GM21447 (cell line): ENCODE measurements around the gene RASEF.
"Not testable (repeated sequence)": the region's sequence is repeated elsewhere in the genome, so short reads cannot be mapped to it uniquely, and the experiment has no call there.

Experiments used
- ATAC-seq: cut with Tn5 transposase; IDR thresholded peaks from one replicate; pipeline ENCODE4 v1.9.1; 2021; ENCODE audit not compliant: unreplicated experiment

Gene RASEF

DNA sequence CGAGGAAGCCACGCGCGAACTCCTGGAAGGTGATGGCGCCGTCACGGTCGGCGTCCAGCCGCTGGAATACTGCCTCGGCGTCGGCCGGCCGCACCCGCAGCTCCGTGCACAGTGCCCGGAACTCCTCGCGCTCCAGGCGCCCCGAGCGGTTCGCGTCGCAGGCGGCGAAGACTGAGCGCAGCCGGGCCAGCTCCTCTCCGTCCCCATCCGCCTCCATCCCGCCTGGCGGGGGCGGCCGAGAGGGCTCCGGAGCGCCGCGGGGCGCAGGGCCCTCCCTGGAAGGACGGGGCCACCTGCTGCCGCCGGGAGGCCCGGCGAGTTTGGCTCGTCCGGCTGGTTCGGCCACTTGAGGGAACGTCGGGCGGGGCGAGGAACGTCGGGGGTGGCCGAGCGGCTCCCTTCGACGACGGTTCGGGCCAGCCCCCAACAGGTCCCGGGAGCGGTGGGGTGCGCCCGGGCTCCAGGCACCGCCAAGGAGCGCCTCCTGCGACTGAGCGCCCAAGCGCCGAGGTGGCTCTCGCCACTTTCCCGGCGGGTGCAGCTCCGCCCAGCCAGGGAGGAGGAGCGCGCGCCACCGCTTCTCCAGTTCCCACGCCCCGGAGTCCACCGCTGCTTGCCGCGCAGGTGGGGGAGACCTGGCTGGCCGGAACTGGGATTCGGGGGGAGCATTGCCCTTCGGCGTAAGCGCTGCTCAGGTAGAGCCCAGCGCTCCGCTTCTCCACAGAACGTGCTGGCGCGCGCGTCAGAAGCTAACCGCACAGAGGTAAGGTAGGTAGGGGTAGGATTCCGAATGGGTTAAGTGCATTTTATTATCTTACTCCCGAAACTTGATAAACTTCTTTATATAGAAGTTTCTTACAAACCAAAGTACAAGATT, at the start of gene RASEF:
RASEF (minus strand) TSS at position 492 of the 877 bp plus-strand sequence; CDS start at position 217, 275 bp downstream.
- no peak for ATAC-seq

DNA sequence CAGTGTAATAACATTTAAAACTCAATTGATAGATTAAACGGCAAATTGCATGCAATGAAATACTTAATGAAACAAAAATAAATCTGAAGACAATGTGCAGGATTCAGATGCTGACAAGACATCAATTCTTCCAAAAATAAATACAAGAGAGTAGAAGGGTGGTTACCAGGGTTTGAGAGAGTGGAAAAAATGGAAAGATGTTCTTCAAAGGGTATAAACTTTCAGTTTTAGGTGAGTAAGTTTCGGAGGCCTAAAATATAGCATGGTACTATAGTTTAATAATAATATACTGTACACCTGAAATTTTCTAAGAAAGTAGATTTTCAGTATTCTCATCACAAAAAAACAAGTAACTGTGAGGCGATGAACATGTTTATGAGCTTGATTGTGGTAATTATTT, 48.2 kb upstream of the RASEF start:
- ATAC-seq, result no peak

DNA sequence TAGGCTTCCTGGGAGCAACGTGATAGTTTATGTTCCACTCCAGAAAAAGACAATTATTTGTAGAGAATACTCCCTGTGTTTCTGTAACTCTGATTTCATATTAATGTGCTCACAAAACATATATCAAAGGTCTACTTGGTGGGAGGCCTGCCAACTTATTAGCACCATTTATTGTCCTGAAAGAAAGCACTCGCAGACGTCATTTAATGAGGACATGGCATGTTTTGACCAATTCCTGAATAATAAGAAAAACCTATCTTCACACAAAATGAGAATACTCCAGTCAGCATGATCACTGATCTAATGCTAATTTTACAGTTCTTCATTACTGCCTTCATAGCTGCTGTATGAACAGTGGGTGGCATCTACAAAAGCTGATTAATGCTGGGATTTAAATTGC, 46.4 kb upstream of the RASEF start:
- no peak for ATAC-seq

DNA sequence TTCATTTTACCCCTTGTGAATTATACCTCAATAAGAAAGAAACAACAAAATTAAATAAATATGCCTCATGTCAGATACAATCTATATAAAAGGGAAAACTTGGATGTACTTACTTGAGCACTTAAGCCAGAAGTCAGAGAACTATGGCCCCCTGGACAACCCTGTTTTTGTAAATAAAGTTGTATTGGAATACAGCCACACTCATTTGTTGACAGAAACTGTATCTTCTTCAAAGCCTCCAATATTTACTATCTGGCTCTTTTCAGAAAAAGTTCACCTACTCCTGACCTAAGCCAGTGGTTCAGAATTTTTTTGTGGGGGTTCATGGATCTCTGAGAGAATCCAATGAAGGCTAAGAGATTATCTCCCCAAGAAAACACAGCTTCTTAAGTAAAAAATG, 45.3 kb upstream of the RASEF start:
- ATAC-seq, result no peak

DNA sequence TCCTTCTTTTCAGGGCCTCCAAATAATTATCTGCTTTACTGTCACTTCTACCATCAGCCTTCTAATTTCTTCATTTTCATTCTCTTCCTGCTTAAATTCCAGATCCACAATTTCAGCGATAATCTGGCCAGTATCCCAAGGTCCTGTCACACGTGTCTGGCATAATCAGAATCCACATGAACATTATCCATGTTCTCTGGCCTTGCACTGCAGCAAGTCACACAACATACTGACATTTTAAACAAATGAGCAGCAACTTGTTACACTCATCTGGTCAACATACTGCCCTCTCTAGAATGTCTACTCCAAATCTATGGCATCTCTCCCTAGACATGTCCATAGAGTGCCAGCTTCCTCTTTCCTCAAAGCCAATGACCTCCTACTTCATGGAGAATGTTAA, 43.8 kb upstream of the RASEF start:
- no peak for ATAC-seq

DNA sequence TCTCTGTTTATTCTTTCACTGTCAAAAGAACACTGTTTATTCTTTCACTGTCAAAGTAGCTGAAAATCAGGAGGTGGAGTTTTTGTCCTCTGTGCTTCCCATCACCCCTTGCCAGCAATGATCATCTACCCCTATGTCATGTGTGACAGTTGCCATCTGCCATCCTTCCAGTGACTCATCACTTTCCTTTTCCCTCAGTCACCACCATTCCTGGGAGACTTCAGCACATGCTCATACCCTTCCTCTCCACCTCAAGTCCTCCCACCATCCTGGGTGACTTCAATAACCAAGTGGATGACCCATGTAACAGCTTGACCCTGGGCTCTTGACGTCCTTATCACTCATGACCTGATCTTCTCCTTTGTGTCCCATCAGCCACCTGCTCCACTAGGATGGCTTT, 43.3 kb upstream of the RASEF start:
- no peak for ATAC-seq

DNA sequence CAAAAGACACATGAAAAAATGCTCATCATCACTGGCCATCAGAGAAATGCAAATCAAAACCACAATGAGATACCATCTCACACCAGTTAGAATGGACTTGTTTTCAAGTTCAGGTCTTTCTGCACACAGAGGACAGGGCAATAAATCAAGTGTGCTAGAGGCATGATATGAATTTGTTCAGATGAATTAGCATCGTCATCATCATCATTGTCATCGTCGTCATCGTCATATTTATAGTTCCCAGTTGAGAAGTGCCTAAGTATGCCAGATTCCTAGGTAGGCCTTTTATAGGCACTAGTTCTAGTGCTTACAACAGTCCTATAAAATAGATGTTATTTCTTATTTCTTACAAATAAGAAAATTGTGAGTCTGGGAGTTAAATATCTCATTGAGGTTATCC, 34.7 kb upstream of the RASEF start:
- no peak for ATAC-seq

DNA sequence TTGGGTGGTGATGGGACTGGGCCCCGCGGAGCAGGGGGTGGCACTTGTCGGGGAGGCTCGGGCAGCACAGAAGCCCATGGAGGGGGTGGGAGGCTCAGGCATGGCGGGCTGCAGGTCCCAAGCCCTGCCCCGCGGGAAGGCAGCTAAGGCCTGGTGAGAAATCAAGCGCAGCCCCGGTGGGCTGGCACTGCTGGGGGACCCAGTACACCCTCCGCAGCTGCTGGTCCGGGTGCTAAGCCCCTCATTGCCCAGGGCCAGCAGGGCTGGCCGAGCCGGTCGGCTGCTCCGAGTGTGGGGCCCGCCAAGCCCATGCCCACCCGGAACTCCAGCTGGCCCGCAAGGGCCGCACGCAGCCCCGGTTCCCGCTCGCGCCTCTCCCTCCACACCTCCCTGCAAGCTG, 30.4 kb upstream of the RASEF start:
- not testable (repeated sequence) for ATAC-seq

DNA sequence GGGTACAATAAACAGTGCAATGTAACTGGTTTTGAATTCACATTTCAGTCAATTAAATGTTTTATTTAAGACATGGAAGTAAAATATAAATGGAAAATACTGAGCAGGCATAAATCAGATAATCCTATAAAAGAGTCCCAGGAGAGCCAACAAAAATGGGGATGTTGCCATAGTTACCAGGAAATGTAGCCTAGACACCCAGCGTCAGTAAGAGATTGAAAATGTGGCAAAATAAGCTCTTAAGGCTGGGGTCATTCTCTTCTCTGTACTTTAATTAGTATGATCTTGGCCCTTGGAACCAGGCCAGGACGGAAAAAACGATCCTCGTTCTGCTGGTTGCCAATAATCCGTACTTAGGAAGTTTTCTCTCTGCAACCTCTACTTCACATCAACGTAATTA, 18.9 kb upstream of the RASEF start:
- no peak for ATAC-seq

DNA sequence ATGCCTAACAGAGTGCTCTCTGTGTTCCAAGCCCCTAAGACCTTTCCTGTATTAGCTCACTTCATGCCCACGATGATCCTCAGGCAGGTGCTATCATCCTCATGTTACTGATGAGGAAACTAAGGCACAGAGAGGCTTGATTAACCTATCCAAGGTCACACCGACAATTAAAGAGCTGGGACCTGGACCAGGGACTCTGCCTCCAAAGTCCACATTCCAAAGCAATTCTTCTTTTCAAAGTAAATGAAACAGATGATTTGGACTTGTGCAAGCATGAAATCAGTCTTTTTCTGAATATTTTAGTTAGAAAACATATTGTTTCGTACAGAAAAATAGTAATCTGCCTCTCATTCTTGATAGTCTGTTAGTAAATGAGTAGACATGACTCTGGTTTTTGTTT, 18.1 kb upstream of the RASEF start:
- ATAC-seq, result no peak

DNA sequence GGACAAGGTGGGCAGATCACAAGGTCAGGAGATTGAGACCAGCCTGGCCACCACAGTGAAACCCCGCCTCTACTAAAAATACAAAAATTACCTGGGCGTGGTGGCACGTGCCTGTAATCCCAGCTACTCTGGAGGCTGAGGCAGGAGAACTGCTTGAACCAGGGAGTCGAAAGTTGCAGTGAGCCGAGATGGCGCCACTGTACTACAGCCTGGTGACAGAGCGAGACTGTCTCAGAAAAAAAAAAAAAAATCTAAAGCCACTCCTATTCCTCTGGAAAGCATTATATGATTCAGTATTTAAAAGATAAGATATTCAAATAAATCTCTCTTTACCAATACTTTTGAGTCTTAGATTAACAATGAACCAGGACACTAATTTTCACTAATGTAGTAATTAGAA, 13.0 kb upstream of the RASEF start:
- not testable (repeated sequence) for ATAC-seq

DNA sequence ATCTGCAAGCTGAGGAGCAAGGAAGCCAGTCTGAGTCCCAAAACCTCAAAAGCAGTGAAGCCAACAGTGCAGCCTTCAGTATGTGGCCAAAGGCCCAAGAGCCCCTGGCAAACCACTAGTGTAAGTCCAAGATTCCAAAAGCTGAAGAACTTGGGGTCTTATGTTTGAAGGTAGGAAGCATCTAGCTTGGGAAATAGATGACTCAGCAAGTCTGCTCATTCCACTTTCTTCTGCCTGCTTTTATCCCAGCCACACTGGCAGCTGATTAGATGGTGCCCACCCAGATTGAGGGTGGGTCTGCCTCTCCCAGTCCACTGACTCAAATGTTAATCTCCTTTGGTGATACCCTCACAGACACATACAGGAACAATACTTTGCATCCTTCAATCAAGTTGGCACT, 9.6 kb upstream of the RASEF start:
- not testable (repeated sequence) for ATAC-seq

DNA sequence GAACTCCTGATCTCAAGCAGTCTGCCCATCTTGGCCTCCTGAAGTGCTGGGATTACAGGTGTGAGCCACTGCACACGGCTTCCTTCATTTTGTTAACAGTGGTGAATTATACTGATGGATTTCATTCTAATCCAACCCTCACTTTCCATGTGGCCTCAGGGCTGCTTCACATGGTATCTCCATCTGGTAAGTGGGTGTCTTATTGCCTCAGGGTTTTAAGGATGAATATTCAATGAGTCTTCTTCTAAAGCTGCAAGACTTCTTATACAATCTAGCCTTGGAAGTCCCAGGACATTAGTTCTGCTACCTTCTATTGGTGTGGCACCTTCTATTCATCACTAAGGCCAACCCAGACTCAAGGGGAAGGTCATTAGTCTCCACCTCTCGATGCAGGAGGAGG, 8.7 kb upstream of the RASEF start:
- ATAC-seq, result no peak

DNA sequence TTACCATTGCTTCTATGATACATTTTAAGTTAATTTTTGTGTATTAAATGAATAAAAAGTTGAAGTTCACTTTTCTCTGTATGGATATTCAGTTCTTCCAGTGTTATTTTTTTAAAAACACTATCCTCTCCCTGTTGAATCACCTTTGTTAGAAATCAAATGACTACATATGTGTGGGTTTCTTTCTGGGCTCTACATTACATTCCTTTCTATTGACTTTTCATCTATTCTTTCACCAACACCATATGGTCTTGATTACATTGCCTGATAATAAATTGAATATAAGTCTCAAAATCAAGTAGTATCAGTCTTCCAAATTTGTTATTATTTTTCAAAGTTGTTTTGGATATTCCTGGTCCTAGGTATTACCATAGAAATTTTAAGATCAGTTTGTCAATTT, 7.3 kb upstream of the RASEF start:
- no peak for ATAC-seq

DNA sequence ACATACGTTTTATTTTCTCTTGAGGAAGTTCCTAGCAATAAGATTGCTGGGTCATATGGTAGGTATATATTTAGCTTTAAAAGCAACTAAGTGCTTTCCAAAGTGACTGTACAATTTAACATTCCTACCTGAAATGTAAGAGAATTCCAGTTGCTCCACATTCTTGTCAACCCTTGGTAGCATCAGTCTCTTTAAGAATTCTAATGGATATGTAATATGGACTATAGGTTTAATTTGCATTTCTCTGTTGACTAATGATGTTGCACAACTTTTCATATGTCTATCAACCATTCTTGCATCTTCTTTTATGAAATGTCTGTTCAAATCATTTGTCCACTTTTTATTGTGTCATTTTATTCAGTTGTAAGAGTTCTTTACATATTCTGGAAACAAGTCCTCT, 6.7 kb upstream of the RASEF start:
- no peak for ATAC-seq

DNA sequence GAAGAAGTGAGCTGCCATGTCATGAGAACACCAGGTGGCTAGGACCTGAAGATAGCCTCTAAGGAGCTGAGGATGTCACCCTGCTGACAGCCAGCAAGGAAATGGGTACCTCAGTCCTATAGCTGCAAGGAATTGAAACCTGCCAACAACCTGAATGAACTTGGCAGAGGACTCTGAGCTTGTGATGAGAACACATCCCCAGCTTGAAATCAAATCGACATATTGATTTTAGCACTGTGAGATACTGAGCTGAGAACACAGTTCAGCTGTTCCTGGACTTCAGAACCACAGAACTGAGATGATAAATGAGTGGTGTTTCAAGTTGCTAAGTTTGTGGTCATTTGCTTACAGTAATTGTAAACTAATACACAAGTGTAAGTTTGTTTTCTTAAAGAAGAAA, 5.5 kb upstream of the RASEF start:
- no peak for ATAC-seq

DNA sequence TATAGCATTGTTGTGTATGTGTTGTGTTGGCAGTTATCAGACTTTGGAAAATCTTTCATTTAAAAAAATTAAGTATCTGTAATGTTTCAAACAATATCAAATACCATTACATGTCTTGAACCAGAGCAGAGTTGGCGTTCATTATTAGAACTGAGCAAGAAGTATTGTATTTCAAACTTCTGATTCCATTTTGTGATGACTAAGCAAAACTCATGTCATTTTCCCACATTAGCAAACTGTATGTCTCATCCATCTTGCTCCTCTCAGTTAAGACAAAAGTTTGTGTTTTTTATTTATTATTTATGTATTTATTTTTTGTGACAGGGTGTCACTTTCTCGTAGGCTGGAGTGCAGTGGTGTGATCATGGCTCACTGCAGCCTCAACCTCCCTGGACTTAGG, 4.6 kb upstream of the RASEF start:
- no peak for ATAC-seq

DNA sequence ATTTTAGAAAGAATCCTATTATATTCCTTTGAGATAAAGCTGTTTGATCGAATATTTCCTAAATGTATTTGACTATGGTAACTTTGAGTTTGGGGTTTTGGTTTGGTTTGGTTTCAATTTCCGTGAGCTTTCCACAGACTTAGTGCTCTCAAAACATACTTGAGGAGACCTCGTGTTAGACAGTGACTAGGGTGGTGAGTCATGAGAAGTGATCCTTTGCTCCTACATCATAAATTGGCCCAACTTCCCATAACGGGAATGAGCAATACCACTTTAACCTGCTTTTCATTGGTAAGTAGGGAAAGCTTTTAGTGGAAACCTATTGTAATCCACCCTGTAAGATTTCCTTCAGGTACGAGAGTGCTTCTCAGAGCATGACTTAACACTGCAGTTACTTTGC, 3.8 kb upstream of the RASEF start:
- ATAC-seq, result no peak

DNA sequence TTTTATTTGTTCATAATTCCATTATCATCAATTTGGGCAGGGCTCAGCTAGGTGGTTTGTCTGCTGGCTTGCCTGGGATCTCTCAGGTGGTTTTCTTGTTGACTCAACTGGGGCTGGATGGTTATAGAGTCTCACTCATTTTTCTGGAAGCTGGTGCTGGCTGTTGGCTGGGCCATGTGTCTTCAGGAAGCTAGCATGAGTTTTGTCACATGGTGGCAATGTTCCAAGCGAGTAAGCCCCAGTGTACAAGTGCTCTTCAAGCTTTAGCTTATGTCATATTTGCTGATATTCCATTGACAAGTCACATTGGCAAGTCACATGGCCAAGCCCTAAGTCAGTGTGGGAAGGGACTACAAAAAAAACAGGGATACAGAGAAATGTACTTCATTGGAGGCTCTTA, 2.3 kb upstream of the RASEF start:
- no peak for ATAC-seq

DNA sequence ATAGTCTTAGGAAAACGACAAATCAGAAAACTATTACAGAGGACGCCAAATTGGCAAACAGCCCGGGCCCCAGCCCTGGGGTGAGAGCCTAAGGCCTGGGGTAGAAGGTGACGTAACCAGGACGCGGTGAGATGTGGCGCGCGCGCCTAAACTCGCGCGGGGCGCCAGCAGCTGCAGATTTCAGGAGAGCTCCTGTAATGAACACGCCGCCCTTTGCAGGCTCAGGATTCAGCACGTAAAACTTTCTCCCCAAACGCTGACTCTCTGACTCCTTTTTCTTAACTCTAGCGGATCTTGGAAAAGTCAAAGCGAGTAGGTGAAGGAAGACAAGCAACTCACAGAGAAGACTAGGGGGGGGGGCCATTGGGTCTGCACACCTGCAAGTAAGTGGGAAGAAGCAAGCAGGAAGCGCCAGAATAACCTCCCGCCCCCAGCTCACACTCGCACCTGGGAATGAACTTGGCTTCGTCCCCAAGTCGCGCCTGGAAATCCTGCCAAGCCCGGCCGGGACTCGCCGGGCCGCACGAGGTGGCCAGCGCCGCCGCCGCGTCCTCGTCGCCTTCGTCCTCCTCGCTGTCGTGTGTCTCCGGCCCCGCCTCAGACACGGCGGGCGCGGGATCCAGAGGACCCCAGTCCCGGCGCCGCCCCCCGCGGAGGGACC, 822 bp downstream of the RASEF start:
- no peak for ATAC-seq

DNA sequence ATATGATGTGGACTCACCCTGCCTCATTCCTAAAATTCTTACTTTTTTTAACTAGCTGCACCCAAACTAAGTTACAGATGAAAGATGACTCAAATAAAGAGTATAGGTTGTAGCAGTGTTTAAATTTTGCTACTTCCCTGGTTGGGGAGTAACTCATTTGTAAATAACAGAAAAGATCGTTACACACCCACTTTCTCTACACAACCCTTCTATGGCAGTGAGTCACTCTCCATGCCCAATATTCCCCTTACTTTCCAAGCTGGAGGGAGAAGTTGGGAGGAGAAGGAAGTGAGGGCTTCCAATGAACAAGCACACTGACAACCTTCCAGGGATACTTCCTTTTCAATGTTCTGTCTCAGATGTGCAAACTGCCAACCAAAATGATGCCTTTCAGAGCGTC, 1.9 kb downstream of the RASEF start:
- ATAC-seq, result no peak

DNA sequence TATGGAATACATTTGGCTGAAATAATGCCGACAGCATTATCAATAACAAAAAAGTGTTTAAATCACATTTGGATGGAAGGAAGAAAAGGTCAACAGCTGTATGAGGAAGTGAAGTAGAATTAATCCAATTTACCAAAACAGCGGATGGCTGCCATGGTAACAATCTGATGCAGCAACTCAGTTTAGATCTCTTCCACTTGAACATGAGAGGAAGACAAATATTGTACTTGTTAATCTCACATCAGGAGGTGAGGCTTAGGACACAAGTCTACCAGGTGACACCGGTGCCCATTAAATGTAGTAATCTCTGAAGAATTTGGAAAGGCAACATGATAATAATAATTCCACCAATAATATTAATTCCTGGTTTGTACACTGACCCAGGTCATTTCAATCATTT, 2.4 kb downstream of the RASEF start:
- no peak for ATAC-seq

DNA sequence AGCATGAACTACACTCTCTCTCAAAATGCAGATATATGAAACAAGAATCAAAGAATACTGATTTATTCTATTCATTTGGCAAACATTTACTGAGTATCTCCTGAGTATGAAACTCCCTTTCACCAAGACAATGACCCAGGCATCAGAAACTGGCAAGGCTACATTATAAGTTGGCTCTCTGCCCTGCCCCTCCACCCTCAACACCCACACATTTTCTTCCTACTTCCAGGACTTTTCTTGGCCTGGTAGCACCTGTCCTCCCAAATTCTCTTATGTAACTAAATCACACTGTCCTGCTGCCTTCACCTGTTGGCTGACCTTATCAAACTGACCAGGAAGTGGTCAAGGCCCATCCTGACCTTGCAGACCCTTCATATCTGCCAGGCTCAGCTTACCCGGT, 3.5 kb downstream of the RASEF start:
- no peak for ATAC-seq
